IPS DF 4.7 (cell line): ENCODE data around the gene TFRC.
A peak's percentile ranks its signal among the peaks of the same experiment; 100 is the strongest.
"Not testable (repeated sequence)": the region's sequence is repeated elsewhere in the genome, so short reads cannot be mapped to it uniquely, and the experiment has no call there.

Experiments used
- DNase-seq: peaks from one replicate; pipeline ENCODE4 v3.0.0-alpha.2; 2013; ENCODE audit warnings: low spot score; ENCODE audit errors: extremely low read depth

The TFRC gene

GRCh38 chr3:196082619-196082971 is 705 bp upstream of the TFRC start:
- DNase-seq, result no peak

GRCh38 chr3:196081002-196081833 is 672 bp downstream of the TFRC start:
- DNase-seq, result no peak

- DNase-seq, result not testable (repeated sequence)
These were observed 1.6 kb downstream of the TFRC start for GRCh38 chr3:196080101-196080846.

GRCh38 chr3:196079682-196080081 is 2.2 kb downstream of the TFRC start:
- DNase-seq, result no peak

- no peak for DNase-seq
These were observed 6.9 kb downstream of the TFRC start for GRCh38 chr3:196075013-196075412.

GRCh38 chr3:196073255-196073753 is 8.6 kb downstream of the TFRC start:
- DNase-seq, result peak; percentile 76

- DNase-seq, result no peak
These were observed 9.6 kb downstream of the TFRC start for GRCh38 chr3:196072313-196072712.

GRCh38 chr3:196068812-196069211 is 13.1 kb downstream of the TFRC start:
- not testable (repeated sequence) for DNase-seq

- DNase-seq, result no peak
These were observed 14.5 kb downstream of the TFRC start for GRCh38 chr3:196067439-196067838.

GRCh38 chr3:196063971-196064370 is 17.9 kb downstream of the TFRC start:
- no peak for DNase-seq

- no peak for DNase-seq
These were observed 18.4 kb downstream of the TFRC start for GRCh38 chr3:196063456-196063855.

- no peak for DNase-seq
These were observed 18.8 kb downstream of the TFRC start for GRCh38 chr3:196063049-196063448.

- no peak for DNase-seq
These were observed 21.1 kb downstream of the TFRC start for GRCh38 chr3:196060834-196061233.

- no peak for DNase-seq
These were observed 24.0 kb downstream of the TFRC start for GRCh38 chr3:196057760-196058331.

- DNase-seq, result not testable (repeated sequence)
These were observed 25.5 kb downstream of the TFRC start for GRCh38 chr3:196056371-196056770.

GRCh38 chr3:196055683-196056270 is 26.1 kb downstream of the TFRC start:
- DNase-seq, result no peak

GRCh38 chr3:196055240-196055639 is 26.6 kb downstream of the TFRC start:
- no peak for DNase-seq

- DNase-seq, result no peak
These were observed 27.2 kb downstream of the TFRC start for GRCh38 chr3:196054661-196055060.

GRCh38 chr3:196053487-196053886 is 28.4 kb downstream of the TFRC start:
- DNase-seq, result no peak

- DNase-seq, result no peak
These were observed 30.4 kb downstream of the TFRC start for GRCh38 chr3:196051282-196052076.

GRCh38 chr3:196050597-196050996 is 31.3 kb downstream of the TFRC start:
- no peak for DNase-seq
